Muscle of leg (tissue), 11 donors: ENCODE data around the gene PPP1R1A. TPM values are rescaled to one million over a fixed set of nuclear protein-coding genes. Genes with fewer than 3 reads are reported as not detected.

ENCODE experiments used
- DNase-seq: peaks from one replicate; pipeline ENCODE4 v3.0.0; 2013
- H3K27ac ChIP-seq: one replicate; pipeline ENCODE4 v1.5.1; 2013; ENCODE audit warnings: mild to moderate bottlenecking, low read length, control low read depth
- H3K27me3 ChIP-seq: one replicate; pipeline ENCODE4 v1.6.1; 2013; ENCODE audit warnings: low read length; ENCODE audit not compliant: control insufficient read depth, insufficient read depth
- H3K36me3 ChIP-seq: one replicate; pipeline ENCODE4 v1.6.1; 2013; ENCODE audit warnings: low read length; ENCODE audit not compliant: control insufficient read depth, insufficient read depth
- H3K4me1 ChIP-seq: one replicate; pipeline ENCODE4 v1.6.1; 2013; ENCODE audit warnings: low read length; ENCODE audit not compliant: control insufficient read depth, insufficient read depth
- H3K4me3 ChIP-seq: one replicate; pipeline ENCODE4 v1.5.1; 2013; ENCODE audit warnings: low read length, control low read depth
- H3K9me3 ChIP-seq: replicated peaks from 2 replicates; pipeline ENCODE4 v1.6.1; 2013; ENCODE audit warnings: low read depth, low read length; ENCODE audit not compliant: control insufficient read depth
- WGBS: methylation state at CpG from one replicate; pipeline ENCODE4 v1.1.5; 2013; ENCODE audit warnings: missing lambda C conversion rate; ENCODE audit not compliant: insufficient coverage; 5-methylcytosine and 5-hydroxymethylcytosine counted together
- polyA plus RNA-seq, 8 donors: library from polyadenylated mRNA; unstranded; fragments of 120-200 nt; gene quantifications; one replicate each; pipeline versions ENCODE4 v1.2.1 to v1.2.3, GENCODE V29; 2013; ENCODE audit warnings: inconsistent platforms in 1 of 8, low replicate concordance in 1 of 8; ENCODE audit not compliant: insufficient read length in 8 of 8, insufficient read depth in 1 of 8
- total RNA-seq: library from RNA; stranded (reverse); fragments of 120-200 nt; gene quantifications from one replicate; pipeline ENCODE4 v1.2.4, GENCODE V29; 2013

The PPP1R1A gene
- total and polyA plus RNA-seq, 9 donors: 17.6 to 64.6 (median 44.2) TPM

GRCh38 chr12:54563787-54564186 lies 24.7 kb downstream of the PPP1R1A start:
- no peaks in the 10 kb centered on the region for H3K27me3 ChIP-seq

GRCh38 chr12:54562750-54563356 lies 25.6 kb downstream of the PPP1R1A start:
- 90% methylated on average over 2 of the region's 6 CpGs for WGBS
- H3K27ac ChIP-seq: no peak overlapping the region
- H3K4me1 ChIP-seq: peaks cover 34% of the 10 kb centered on the region
- no peaks in the 10 kb centered on the region for H3K36me3 ChIP-seq
- no peaks in the 10 kb centered on the region for H3K27me3 ChIP-seq
- H3K4me3 ChIP-seq: no peak overlapping the region
- no peaks in the 10 kb centered on the region for H3K9me3 ChIP-seq
- DNase-seq: no peak

More at GRCh38 chr12:54563787-54564186, 24.7 kb downstream of the PPP1R1A start:
- Histone ChIP-seq H3K36me3 (no peaks in the 10 kb centered on the region), H3K4me3 (no peak overlapping the region), H3K4me1 (peaks cover 34% of the 10 kb centered on the region), H3K27ac (no peak overlapping the region), H3K9me3 (no peaks in the 10 kb centered on the region)
- 100% methylated on average over 1 of the region's 1 CpG for WGBS
- DNase-seq: no peak

GRCh38 chr12:54561164-54561563 lies 27.3 kb downstream of the PPP1R1A start:
- H3K4me1 ChIP-seq: peaks cover 27% of the 10 kb centered on the region
- peak; percentile 89 for DNase-seq
- H3K27ac ChIP-seq: peak overlapping the region; percentile 88
- H3K4me3 ChIP-seq: peak overlapping the region; percentile 36
- H3K27me3 ChIP-seq: peaks cover 8% of the 10 kb centered on the region
- H3K36me3 ChIP-seq: no peaks in the 10 kb centered on the region
- no peaks in the 10 kb centered on the region for H3K9me3 ChIP-seq
- WGBS: 33% methylated on average over 2 of the region's 3 CpGs

GRCh38 chr12:54560374-54560858 lies 28.0 kb downstream of the PPP1R1A start:
- WGBS: 0% methylated on average over 10 of the region's 14 CpGs
- H3K27me3 ChIP-seq: peaks cover 8% of the 10 kb centered on the region
- no peaks in the 10 kb centered on the region for H3K9me3 ChIP-seq
- peak overlapping the region; percentile 88 for H3K27ac ChIP-seq
- H3K4me3 ChIP-seq: peak overlapping the region; percentile 36
- peaks cover 21% of the 10 kb centered on the region for H3K4me1 ChIP-seq
- H3K36me3 ChIP-seq: no peaks in the 10 kb centered on the region
- DNase-seq: peak; percentile 99

- H3K4me3 ChIP-seq: no peak overlapping the region
- no peak overlapping the region for H3K27ac ChIP-seq
- no peaks in the 10 kb centered on the region for H3K9me3 ChIP-seq
- no CpG with 5 or more reads among the region's 1 CpG for WGBS
- no peaks in the 10 kb centered on the region for H3K36me3 ChIP-seq
- no peak for DNase-seq
- peaks cover 16% of the 10 kb centered on the region for H3K4me1 ChIP-seq
- H3K27me3 ChIP-seq: peaks cover 10% of the 10 kb centered on the region
Measured at GRCh38 chr12:54558759-54559158, 29.7 kb downstream of the PPP1R1A start.

- Histone ChIP-seq H3K4me3 (no peak overlapping the region), H3K27me3 (peaks cover 10% of the 10 kb centered on the region), H3K36me3 (no peaks in the 10 kb centered on the region), H3K4me1 (peaks cover 16% of the 10 kb centered on the region), H3K27ac (no peak overlapping the region), H3K9me3 (no peaks in the 10 kb centered on the region)
- 86% methylated on average over 2 of the region's 5 CpGs for WGBS
- DNase-seq: no peak
Measured at GRCh38 chr12:54558311-54558710, 30.1 kb downstream of the PPP1R1A start.

GRCh38 chr12:54555670-54556257 lies 32.7 kb downstream of the PPP1R1A start:
- no peaks in the 10 kb centered on the region for H3K36me3 ChIP-seq
- H3K9me3 ChIP-seq: no peaks in the 10 kb centered on the region
- H3K27ac ChIP-seq: no peak overlapping the region
- H3K4me1 ChIP-seq: peaks cover 9% of the 10 kb centered on the region
- H3K4me3 ChIP-seq: no peak overlapping the region
- no peak for DNase-seq
- 75% methylated on average over 2 of the region's 6 CpGs for WGBS
- H3K27me3 ChIP-seq: peaks cover 11% of the 10 kb centered on the region

- 3% methylated on average over 20 of the region's 22 CpGs for WGBS
- Histone ChIP-seq H3K27me3 (peaks cover 27% of the 10 kb centered on the region), H3K4me3 (peak overlapping the region; percentile 37), H3K27ac (no peak overlapping the region), H3K36me3 (no peaks in the 10 kb centered on the region), H3K4me1 (peaks cover 15% of the 10 kb centered on the region), H3K9me3 (no peaks in the 10 kb centered on the region)
- DNase-seq: no peak
Measured at GRCh38 chr12:54549774-54550451, 38.5 kb downstream of the PPP1R1A start.

GRCh38 chr12:54546511-54546910 lies 41.9 kb downstream of the PPP1R1A start:
- no peak for DNase-seq
- peaks cover 27% of the 10 kb centered on the region for H3K27me3 ChIP-seq
- H3K4me1 ChIP-seq: peaks cover 15% of the 10 kb centered on the region
- H3K27ac ChIP-seq: no peak overlapping the region
- H3K9me3 ChIP-seq: no peaks in the 10 kb centered on the region
- no CpG with 5 or more reads among the region's 2 CpGs for WGBS
- no peak overlapping the region for H3K4me3 ChIP-seq
- H3K36me3 ChIP-seq: no peaks in the 10 kb centered on the region

GRCh38 chr12:54544743-54545142 lies 43.7 kb downstream of the PPP1R1A start:
- no peak for DNase-seq
- H3K27ac ChIP-seq: no peak overlapping the region
- no peaks in the 10 kb centered on the region for H3K9me3 ChIP-seq
- H3K27me3 ChIP-seq: peaks cover 15% of the 10 kb centered on the region
- H3K36me3 ChIP-seq: no peaks in the 10 kb centered on the region
- no peak overlapping the region for H3K4me3 ChIP-seq
- 100% methylated on average over 1 of the region's 7 CpGs for WGBS
- peaks cover 8% of the 10 kb centered on the region for H3K4me1 ChIP-seq
